ENCODE results near the gene ZNF287. TPM values are rescaled to one million over a fixed set of nuclear protein-coding genes. Genes with fewer than 3 reads are reported as not detected.

ZNF287 gene
- total RNA-seq (ENCODE audit: low replicate concordance) = 10.3 and 18.2 TPM in 2 replicates

DNA sequence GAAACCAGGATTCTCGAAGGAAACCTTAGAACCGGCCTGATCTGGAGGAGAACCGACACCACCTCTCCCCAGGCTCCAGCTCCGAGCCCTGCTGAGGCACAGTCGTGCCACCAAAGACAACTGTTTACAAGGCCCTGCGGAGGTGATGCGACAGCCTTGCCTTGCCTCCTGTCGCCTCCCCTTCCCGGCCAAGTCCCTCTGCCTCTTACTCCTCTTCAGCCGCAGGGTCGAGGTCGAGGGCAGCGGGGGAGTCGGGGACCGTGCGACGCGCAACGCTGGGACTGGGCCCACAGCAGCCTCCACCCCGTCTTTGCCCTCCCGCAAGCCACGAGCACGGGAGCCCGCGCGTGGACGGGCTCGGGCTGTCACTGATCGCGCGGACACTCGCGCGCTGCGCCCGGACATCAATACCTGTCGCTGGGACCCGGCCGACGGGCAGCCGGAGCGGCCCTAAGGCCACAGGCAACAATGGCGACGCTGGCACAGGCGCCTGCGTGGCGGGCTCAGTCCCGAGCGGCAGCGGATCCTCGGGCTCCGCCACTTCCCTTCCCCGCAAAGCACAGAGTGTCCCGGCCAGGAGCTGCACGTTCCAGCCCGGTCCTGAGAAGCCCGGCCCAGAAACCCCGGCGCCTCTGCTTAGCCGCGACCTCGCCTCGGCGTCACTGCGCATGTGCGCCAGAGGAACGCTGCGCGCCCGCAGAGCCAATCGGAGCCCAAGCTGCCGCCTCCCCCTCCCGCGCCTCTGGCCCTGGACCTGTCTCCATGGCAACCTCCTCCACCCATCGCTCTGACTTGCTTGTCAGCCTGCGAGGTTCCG lies at the start of gene ZNF287:
ZNF287 (minus strand) TSS at position 664 of the 817 bp plus-strand sequence. CDS start 1,473 bp downstream, outside the sequence.
- peak within 1 kb of the TSS; percentile 86 for H3K4me3 ChIP-seq (ENCODE audit: low read depth, low read length)
- DNase-seq (ENCODE audit: low read depth) = peak; percentile 90
- TF ChIP-seq, protein P1, sequence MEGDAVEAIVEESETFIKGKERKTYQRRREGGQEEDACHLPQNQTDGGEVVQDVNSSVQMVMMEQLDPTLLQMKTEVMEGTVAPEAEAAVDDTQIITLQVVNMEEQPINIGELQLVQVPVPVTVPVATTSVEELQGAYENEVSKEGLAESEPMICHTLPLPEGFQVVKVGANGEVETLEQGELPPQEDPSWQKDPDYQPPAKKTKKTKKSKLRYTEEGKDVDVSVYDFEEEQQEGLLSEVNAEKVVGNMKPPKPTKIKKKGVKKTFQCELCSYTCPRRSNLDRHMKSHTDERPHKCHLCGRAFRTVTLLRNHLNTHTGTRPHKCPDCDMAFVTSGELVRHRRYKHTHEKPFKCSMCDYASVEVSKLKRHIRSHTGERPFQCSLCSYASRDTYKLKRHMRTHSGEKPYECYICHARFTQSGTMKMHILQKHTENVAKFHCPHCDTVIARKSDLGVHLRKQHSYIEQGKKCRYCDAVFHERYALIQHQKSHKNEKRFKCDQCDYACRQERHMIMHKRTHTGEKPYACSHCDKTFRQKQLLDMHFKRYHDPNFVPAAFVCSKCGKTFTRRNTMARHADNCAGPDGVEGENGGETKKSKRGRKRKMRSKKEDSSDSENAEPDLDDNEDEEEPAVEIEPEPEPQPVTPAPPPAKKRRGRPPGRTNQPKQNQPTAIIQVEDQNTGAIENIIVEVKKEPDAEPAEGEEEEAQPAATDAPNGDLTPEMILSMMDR (IDR thresholded peaks at IDR 0.05; ENCODE audit: insufficient read depth, low read length) = no peak

DNA sequence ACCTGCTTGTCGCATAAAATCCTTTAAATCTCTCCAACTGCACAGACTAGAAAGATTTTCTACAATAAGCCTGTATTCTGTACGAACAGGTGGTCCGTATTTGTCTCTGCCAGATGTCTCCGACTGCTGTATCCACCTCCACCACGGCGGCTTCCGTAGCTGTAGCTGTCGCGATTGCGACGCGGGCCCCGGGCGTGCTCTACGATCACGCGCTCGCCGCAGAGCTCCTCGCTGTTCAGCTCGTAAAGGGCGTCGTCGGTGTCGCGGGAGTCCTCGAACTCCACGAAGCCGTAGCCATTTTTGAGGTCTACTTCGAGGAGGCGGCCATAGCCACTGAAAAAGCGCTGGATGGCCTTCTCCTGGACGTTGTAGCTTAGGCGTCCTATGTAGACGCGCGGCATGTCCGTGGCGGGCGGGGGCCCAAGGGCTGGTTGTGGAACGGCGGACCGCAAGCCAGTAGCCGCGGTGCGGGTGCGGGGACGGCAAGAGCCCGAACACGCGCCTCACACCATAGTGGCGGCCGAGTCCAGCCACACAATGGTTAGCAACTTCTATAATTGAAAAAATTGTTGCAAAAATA lies 48.6 kb upstream of the ZNF287 start:
- H3K4me3 ChIP-seq (ENCODE audit: low read depth, low read length) = no peak overlapping the region
- TF ChIP-seq, protein P1 (IDR thresholded peaks at IDR 0.05; ENCODE audit: insufficient read depth, low read length) = no peak
- DNase-seq (ENCODE audit: low read depth) = no peak

DNA sequence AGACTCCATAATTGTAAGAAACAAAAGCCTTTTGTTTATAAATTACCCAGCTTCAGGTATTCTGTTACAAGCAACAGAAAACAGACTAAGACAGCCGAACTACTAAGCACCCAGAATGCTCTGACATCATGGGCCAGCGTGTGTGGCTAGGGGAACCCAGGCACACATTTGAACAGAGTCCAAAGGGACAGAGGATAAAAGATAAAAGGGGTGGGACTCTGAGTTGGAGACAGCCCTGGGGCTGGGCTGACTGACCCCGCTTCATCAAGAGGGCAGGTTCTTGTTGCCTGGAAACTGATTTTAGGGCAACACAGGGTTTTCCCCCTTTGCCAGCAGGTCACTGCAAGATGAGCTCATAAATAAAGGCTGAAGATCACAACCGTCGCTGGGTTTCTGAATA lies 30.5 kb upstream of the ZNF287 start:
- no peak overlapping the region for H3K4me3 ChIP-seq (ENCODE audit: low read depth, low read length)
- DNase-seq (ENCODE audit: low read depth) = no peak
- TF ChIP-seq, protein P1 (IDR thresholded peaks at IDR 0.05; ENCODE audit: insufficient read depth, low read length) = no peak

DNA sequence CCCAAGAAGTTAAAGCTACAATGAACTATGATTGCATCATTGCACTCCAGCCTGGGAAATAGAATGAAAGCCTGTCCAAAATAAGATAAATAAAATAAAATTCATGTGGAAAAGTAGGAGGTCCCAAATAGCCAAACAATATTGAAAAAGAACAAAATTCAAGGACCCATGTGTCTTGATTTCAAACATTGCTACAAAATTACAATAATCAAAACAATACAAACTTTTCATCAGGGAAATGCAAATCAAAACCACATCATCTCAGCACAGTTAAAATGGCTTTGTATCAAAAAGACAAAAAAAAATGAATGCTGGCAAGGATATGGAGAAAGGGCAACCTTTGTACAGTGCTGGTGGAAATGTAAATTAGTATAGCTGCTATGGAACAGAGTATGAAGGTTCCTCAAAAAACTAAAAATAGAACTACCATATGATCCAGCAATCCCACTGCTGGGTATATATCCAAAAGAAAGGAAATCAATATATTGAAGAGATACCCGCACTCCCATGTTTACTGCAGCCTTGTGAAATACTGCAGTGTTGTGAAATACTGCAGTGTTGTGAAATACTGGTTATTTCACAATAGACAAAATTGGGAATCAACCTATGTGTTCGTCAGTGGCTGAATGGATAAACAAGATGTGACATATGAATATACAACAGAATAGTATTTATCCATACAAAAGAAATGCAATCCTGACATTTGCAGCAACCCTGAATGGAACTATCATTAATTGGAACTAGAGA lies 24.5 kb upstream of the ZNF287 start:
- TF ChIP-seq, protein P1 (IDR thresholded peaks at IDR 0.05; ENCODE audit: insufficient read depth, low read length) = no peak
- no peak overlapping the region for H3K4me3 ChIP-seq (ENCODE audit: low read depth, low read length)
- DNase-seq (ENCODE audit: low read depth) = peak; percentile 42

DNA sequence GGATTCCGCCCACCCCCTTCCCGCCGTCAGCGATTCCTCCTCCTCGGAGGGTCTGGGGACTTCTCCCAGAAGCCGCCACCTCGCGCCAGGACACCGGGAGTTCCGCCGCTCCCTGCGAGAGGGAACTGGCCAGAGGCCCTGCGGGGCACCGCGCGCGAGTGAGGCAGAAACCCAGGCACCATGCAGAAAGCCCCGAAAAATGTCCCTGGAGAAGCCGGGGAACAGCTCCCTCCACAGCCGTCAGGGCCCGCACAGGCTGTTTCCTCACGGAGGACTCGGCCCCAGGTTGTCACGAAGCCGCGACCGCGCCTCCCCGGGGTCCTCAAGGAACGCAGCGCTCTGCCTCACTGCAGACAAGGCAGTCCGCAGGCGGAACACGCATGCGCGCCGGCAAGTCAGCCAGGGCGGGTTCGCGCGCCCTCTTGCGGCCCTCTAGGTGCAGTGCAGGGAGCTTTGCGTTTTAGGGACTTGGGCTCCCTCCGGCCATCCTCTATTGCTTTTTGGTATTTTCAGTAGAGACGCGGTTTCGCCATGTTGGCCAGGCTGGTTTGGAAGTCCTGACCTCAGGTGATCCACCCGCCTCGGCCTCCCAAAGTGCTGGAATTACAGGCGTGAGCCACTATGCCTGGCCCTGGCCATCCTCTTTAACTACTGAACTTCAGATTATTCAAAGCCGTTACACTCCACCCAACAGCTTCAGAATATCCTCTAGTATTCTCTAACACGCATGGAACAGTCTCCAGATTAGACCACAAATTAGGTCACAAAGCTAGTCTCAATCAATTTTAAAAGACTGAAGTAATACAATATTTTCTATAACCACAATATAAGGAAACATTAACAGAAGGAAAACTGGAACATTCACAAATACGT lies 20.3 kb upstream of the ZNF287 start:
- DNase-seq (ENCODE audit: low read depth) = peak; percentile 84
- TF ChIP-seq, protein P1 (IDR thresholded peaks at IDR 0.05; ENCODE audit: insufficient read depth, low read length) = peak; percentile 99

DNA sequence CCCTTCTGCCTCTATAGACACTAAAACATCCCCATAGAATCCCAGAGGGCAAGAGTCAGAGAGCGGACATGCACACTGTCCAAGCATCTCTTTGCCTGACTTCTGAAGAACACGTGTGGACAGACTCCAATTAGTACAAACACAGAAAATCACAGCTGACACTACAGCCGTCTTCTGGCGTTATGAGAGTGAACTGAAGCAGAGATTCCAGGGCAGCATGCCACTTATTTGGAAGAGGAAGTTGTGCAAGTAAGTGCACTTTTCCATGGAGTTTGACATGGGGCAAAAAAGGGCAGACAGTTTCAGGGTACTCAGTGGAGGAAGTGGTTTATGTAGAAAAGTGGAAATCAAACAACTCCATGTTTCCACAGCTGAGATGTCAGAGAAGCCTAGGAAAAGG lies 16.8 kb upstream of the ZNF287 start:
- TF ChIP-seq, protein P1 (IDR thresholded peaks at IDR 0.05; ENCODE audit: insufficient read depth, low read length) = no peak
- no peak overlapping the region for H3K4me3 ChIP-seq (ENCODE audit: low read depth, low read length)
- DNase-seq (ENCODE audit: low read depth) = peak; percentile 12

More for the DNA sequence above, 20.3 kb upstream of the ZNF287 start:
- peak overlapping the region; percentile 77 for H3K4me3 ChIP-seq (ENCODE audit: low read depth, low read length)
